Gastrocnemius medialis (tissue), 4 donors: ENCODE data around the gene CDK7. TPM values are rescaled to one million over a fixed set of nuclear protein-coding genes. Genes with fewer than 3 reads are reported as not detected.

Experiments used
- ATAC-seq, 2 donors: fragments of 150-250 bp; one replicate each; pipeline ENCODE4 v1.9.1; 2016
- DNase-seq, 2 donors: peaks; one replicate each; pipeline ENCODE4 v3.0.0-alpha.2; 2019
- H3K27ac ChIP-seq, 4 donors: fragments of 200-600 bp; sonication (generic); 1 replicate in 1 of 4; 2 replicates in 3 of 4; pipeline ENCODE4 v1.5.1; 2016 to 2018; ENCODE audit warnings: mild to moderate bottlenecking in 2 of 4, moderate library complexity in 1 of 4
- H3K27me3 ChIP-seq, 3 donors: fragments of 200-600 bp; sonication (generic) in 2 of 3; 1 replicate in 1 of 3; 2 replicates in 2 of 3; pipeline versions ENCODE4 v1.5.1 to v1.6.0; 2016 to 2019; ENCODE audit warnings: mild to moderate bottlenecking in 1 of 3, moderate library complexity in 1 of 3
- H3K36me3 ChIP-seq, 2 donors: fragments of 200-600 bp; sonication (generic) in 1 of 2; one replicate each; pipeline ENCODE4 v1.5.1; 2017 to 2018
- H3K4me1 ChIP-seq, 2 donors: fragments of 200-600 bp; sonication (generic) in 1 of 2; one replicate each; pipeline ENCODE4 v1.5.1; 2016 to 2017; ENCODE audit warnings: mild to moderate bottlenecking in 2 of 2
- H3K4me3 ChIP-seq, 4 donors: fragments of 200-600 bp; sonication (generic) in 3 of 4; 1 replicate in 1 of 4; 2 replicates in 3 of 4; pipeline ENCODE4 v1.5.1; 2016 to 2019; ENCODE audit warnings: mild to moderate bottlenecking in 2 of 4
- H3K9me3 ChIP-seq, 3 donors: fragments of 200-600 bp; sonication (generic) in 2 of 3; 1 replicate in 1 of 3; 2 replicates in 2 of 3; pipeline ENCODE4 v1.5.1; 2016 to 2019
- POLR2A ChIP-seq, 2 donors: fragments of 450-650 bp; IDR thresholded peaks; one replicate each; pipeline ENCODE4 v1.6.1; 2017; ENCODE audit warnings: antibody characterized with exemption in 2 of 2, mild to moderate bottlenecking in 2 of 2, moderate library complexity in 2 of 2
- in situ Hi-C, 4 donors: fragments of 200-750 bp; cut with MboI; loops; one replicate each; pipeline versions ENCODE4 v1.15.0 to v1.8.0; 2017; ENCODE audit warnings: low sequenced_read_pairs in 4 of 4
- intact Hi-C: fragments of 100-400 bp; cut with DNase I; formaldehyde crosslinking; loops from one replicate; pipeline ENCODE4 v1.15.1; 2023; ENCODE audit warnings: low total_unique reads
- total RNA-seq, 4 donors: library from RNA; depleted of rRNA; stranded (reverse); fragments of >200 nt; gene quantifications; one replicate each; pipeline versions ENCODE4 v1.1.0 to v1.2.3, GENCODE V29; 2016
- TF ChIP-seq, protein P1 (sequence below), 5 experiments: fragments of 450-650 bp in 3 of 5; fragments of 200-600 bp in 2 of 5; sonication (generic) in 2 of 5; IDR thresholded peaks in 4 of 5; conservative IDR thresholded peaks in 1 of 5; 1 replicate in 4 of 5; 2 replicates in 1 of 5; pipeline ENCODE4 v1.5.1; 2016 to 2019; ENCODE audit warnings: antibody characterized with exemption in 5 of 5, mild to moderate bottlenecking in 3 of 5, moderate library complexity in 3 of 5

The CDK7 gene
- total RNA-seq, 4 donors from 2014 or later = 23.4 to 31.6 (median 28.0) TPM

DNA sequence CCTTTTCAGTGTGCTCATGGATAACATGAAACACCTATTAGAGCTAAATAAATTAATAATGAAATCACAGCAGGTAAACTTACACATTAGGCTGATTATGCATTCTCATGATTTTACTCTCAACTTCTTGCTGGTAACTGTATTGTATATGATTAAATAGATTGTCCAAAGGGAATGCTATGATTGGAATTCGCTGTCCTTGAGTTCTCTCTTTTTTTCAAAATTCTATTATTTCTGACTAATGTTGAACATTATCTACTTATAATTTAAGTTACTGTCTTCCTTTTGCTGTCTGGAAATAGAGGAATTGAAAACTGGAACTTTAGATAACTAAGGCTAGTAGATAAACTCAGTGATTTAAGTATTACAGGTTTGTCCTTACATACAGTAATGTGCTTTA lies 32.2 kb upstream of the CDK7 start:
- ATAC-seq = no peak
- in situ Hi-C loops = no loop called here
- TF ChIP-seq, protein P1, sequence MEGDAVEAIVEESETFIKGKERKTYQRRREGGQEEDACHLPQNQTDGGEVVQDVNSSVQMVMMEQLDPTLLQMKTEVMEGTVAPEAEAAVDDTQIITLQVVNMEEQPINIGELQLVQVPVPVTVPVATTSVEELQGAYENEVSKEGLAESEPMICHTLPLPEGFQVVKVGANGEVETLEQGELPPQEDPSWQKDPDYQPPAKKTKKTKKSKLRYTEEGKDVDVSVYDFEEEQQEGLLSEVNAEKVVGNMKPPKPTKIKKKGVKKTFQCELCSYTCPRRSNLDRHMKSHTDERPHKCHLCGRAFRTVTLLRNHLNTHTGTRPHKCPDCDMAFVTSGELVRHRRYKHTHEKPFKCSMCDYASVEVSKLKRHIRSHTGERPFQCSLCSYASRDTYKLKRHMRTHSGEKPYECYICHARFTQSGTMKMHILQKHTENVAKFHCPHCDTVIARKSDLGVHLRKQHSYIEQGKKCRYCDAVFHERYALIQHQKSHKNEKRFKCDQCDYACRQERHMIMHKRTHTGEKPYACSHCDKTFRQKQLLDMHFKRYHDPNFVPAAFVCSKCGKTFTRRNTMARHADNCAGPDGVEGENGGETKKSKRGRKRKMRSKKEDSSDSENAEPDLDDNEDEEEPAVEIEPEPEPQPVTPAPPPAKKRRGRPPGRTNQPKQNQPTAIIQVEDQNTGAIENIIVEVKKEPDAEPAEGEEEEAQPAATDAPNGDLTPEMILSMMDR (IDR thresholded peaks at IDR 0.05 in 4 of 5, conservative IDR thresholded peaks at IDR 0.05 in 1 of 5) = no peak
- TF ChIP-seq POLR2A (IDR thresholded peaks at IDR 0.05) = no peak

DNA sequence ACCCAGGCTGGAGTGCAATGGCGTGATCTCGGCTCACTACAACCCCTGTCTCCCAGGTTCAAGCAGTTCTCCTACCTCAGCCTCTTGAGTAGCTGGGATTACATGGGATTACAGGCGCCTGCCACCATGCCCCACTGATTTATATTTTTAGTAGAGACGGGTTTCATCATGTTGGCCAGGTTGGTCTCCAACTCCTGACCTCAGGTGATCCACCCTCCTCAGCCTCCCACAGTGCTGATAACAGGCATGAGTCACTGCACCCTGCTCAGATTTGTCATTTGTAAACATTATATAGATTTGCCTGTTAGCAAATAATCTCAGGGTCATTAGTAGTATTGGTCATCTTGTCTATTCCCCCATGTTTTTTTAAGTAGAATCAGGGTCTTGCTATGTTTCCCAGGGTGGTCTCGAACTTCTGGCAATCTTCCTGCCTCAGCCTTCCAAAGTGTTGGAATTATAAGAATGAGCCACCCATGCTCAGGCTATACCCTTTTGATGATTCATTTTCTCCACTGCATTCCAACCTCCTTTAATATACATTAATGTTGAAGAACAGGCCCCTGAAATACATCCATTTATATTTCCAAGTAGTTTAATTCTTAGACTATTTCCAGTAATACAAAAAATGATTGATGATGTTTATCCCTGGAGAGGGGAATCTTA lies 28.0 kb upstream of the CDK7 start:
- no peak overlapping the region for H3K4me3 ChIP-seq
- intact Hi-C loops (no loop called here), in situ Hi-C loops (no loop called here)
- no peak for TF ChIP-seq POLR2A (IDR thresholded peaks at IDR 0.05)
- TF ChIP-seq, protein P1 (IDR thresholded peaks at IDR 0.05 in 4 of 5, conservative IDR thresholded peaks at IDR 0.05 in 1 of 5) = no peak
- H3K4me1 ChIP-seq = no peaks in the 10 kb centered on the region
- H3K27ac ChIP-seq = no peak overlapping the region
- ATAC-seq = no peak
- H3K9me3 ChIP-seq = no peaks in the 10 kb centered on the region
- DNase-seq = no peak
- no peaks in the 10 kb centered on the region for H3K36me3 ChIP-seq
- no peaks in the 10 kb centered on the region for H3K27me3 ChIP-seq

More for the DNA sequence above, 32.2 kb upstream of the CDK7 start:
- Histone ChIP-seq H3K27ac (no peak overlapping the region), H3K27me3 (no peaks in the 10 kb centered on the region), H3K36me3 (no peaks in the 10 kb centered on the region), H3K4me1 (no peaks in the 10 kb centered on the region), H3K9me3 (no peaks in the 10 kb centered on the region), H3K4me3 (no peak overlapping the region)
- DNase-seq = no peak
- intact Hi-C loops = no loop called here

DNA sequence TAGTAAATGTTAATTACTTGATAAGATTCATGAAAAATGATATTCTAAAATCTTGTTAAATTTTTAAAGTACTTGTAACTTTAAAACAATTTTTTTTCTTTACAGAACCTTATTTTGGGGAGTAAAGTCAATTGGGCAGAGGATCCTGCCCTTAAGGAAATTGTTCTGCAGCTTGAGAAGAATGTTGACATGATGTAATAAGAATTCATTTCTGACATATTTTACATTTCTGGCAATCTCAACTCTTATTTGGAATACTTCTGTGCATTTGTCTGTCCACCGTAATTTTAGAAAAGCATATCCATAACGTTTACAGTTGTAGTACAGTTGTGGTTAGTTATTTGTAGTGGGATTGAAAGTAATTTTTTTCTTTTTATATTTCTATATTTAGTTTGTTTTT lies 25.1 kb upstream of the CDK7 start:
- TF ChIP-seq POLR2A (IDR thresholded peaks at IDR 0.05) = no peak
- TF ChIP-seq, protein P1 (IDR thresholded peaks at IDR 0.05 in 4 of 5, conservative IDR thresholded peaks at IDR 0.05 in 1 of 5) = no peak
- Histone ChIP-seq H3K4me3 (no peak overlapping the region), H3K36me3 (no peaks in the 10 kb centered on the region), H3K4me1 (no peaks in the 10 kb centered on the region), H3K9me3 (no peaks in the 10 kb centered on the region), H3K27me3 (no peaks in the 10 kb centered on the region), H3K27ac (no peak overlapping the region)
- DNase-seq = no peak
- ATAC-seq = no peak
- in situ Hi-C loops (no loop called here), intact Hi-C loops (no loop called here)

DNA sequence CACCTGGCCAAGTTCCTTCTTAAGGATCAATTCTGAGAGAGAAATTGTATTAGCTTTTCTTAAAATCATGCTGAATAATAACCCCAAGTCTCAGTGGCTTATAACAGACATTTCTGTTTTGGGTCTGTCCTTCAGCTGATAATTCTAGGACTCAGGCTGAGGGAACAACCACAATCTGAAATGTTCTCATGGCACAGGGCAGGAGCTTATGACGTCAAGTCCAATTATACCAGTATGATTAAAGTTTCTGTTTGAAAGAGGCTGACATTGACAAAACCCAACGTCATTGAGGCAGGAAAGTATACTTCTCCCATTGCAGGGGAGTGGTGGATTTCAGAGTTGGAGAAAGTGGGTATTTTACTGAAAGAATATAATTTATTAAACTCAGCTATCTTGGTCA lies 23.5 kb upstream of the CDK7 start:
- H3K4me1 ChIP-seq = no peaks in the 10 kb centered on the region
- H3K9me3 ChIP-seq = no peaks in the 10 kb centered on the region
- H3K27ac ChIP-seq = no peak overlapping the region
- H3K4me3 ChIP-seq = no peak overlapping the region
- ATAC-seq (no peak), DNase-seq (no peak)
- in situ Hi-C loops = no loop called here
- H3K27me3 ChIP-seq = no peaks in the 10 kb centered on the region
- H3K36me3 ChIP-seq = no peaks in the 10 kb centered on the region
- TF ChIP-seq, protein P1 (IDR thresholded peaks at IDR 0.05 in 4 of 5, conservative IDR thresholded peaks at IDR 0.05 in 1 of 5) = no peak
- no peak for TF ChIP-seq POLR2A (IDR thresholded peaks at IDR 0.05)
- intact Hi-C loops = no loop called here

DNA sequence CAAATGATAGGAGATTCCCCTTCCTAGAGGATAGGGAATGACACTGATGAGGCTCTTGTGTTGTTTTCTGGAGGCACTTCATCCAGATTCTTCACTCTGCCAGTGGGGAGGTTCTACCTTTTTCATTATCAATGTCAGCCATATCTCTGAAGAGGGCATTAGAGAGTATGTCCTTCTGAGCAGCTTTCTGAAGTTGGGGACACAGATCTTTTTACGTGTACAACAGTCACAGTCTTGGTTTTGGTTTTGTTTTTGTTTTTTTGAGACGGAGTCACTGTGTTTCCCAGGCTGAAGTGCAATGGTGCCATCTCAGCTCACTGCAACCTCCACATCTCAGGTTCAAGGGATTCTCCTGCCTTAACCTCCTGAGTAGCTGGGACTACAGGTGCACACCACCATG lies 22.7 kb upstream of the CDK7 start:
- TF ChIP-seq, protein P1 (IDR thresholded peaks at IDR 0.05 in 4 of 5, conservative IDR thresholded peaks at IDR 0.05 in 1 of 5) = no peak
- no peak for TF ChIP-seq POLR2A (IDR thresholded peaks at IDR 0.05)
- intact Hi-C loops (no loop called here), in situ Hi-C loops (no loop called here)
- Histone ChIP-seq H3K4me3 (no peak overlapping the region), H3K36me3 (no peaks in the 10 kb centered on the region), H3K27ac (no peak overlapping the region), H3K4me1 (no peaks in the 10 kb centered on the region), H3K27me3 (no peaks in the 10 kb centered on the region), H3K9me3 (no peaks in the 10 kb centered on the region)
- DNase-seq (no peak), ATAC-seq (no peak)
